ENCODE results near the gene DLX1. TPM values are rescaled to one million over a fixed set of nuclear protein-coding genes. Genes with fewer than 3 reads are reported as not detected.

DLX1 gene
- total and polyA plus RNA-seq, 7 experiments from 2014 or later = not detected

- Histone ChIP-seq H3K4me3 (ENCODE audit: low read length) (peak overlapping the region; percentile 15), H3K27me3 (ENCODE audit: control insufficient read depth in 2 of 2, insufficient read depth in 2 of 2, low read length in 2 of 2) (peaks cover 81 to 96% of the 10 kb centered on the region in 2 donors), H3K27ac (ENCODE audit: low read depth, low read length) (no peak overlapping the region), H3K4me1 (ENCODE audit: control insufficient read depth in 2 of 2, insufficient read depth in 2 of 2, low read length in 2 of 2) (peaks cover 50 to 51% of the 10 kb centered on the region in 2 donors), H3K36me3 (ENCODE audit: control insufficient read depth in 2 of 3, insufficient read depth in 3 of 3, low read length in 3 of 3) (no peaks in the 10 kb centered on the region), H3K9me3 (ENCODE audit: control insufficient read depth in 2 of 3, low read length in 3 of 3) (peaks cover 0 to 9% (median 0%) of the 10 kb centered on the region in 3 experiments)
- DNase-seq = peak in 5 of 9 donors; percentile 37 to 57 (median 52)
- intact Hi-C loops (cut with micrococcal nuclease) = loop anchor here (1.0 to 10.0 kb wide), 4 partner anchors 17 to 1370 kb away; partner anchors contain the start of genes DLX2 (in 1 of the 2), GAD1 (in 1 of the 2) and SP5 (in 1 of the 2)
- peak; percentile 81 for ATAC-seq
- Mint-ChIP-seq H3K36me3 (peaks cover 0 to 20% (median 0%) of the 10 kb centered on the region in 5 donors), H3K4me1 (peaks cover 37 to 74% (median 58%) of the 10 kb centered on the region in 7 donors), H3K27me3 (peaks cover 80 to 98% (median 88%) of the 10 kb centered on the region in 5 donors), H3K27ac (peak overlapping the region in 8 of 9 donors; percentile 14 to 91 (median 84)), H3K9me3 (peaks cover 0 to 65% (median 10%) of the 10 kb centered on the region in 11 donors), H3K4me3 (peak overlapping the region; percentile 70 to 85 (median 78))
- CTCF ChIA-PET = interaction anchor here (0.8 kb wide), 1 partner anchor 377 kb away, joined by 4 read pairs; no protein-coding TSS in a partner anchor
- POLR2A ChIA-PET = interaction anchor here (0.6 to 0.8 kb wide), 2 partner anchors 322 to 1159 kb away, joined by 3 read pairs; no protein-coding TSS in a partner anchor
Observed at GRCh38 chr2:172084645-172085459, 455 bp upstream of the DLX1 start.

GRCh38 chr2:172086241-172087206 is 1.2 kb downstream of the DLX1 start:
- Histone ChIP-seq H3K4me3 (ENCODE audit: low read length) (peak overlapping the region; percentile 41), H3K27ac (ENCODE audit: low read depth, low read length) (no peak overlapping the region), H3K36me3 (ENCODE audit: control insufficient read depth in 2 of 3, insufficient read depth in 3 of 3, low read length in 3 of 3) (no peaks in the 10 kb centered on the region), H3K4me1 (ENCODE audit: control insufficient read depth in 2 of 2, insufficient read depth in 2 of 2, low read length in 2 of 2) (peaks cover 46 to 50% of the 10 kb centered on the region in 2 donors), H3K9me3 (ENCODE audit: control insufficient read depth in 2 of 3, low read length in 3 of 3) (no peaks in the 10 kb centered on the region), H3K27me3 (ENCODE audit: control insufficient read depth in 2 of 2, insufficient read depth in 2 of 2, low read length in 2 of 2) (peaks cover 69 to 95% of the 10 kb centered on the region in 2 donors)
- peak overlapping the region in 9 of 10 donors; percentile 49 to 85 (median 75) for H3K4me3 Mint-ChIP-seq
- H3K9me3 Mint-ChIP-seq = peaks cover 0 to 50% (median 6%) of the 10 kb centered on the region in 11 donors
- DNase-seq = peak in 6 of 9 donors; percentile 61 to 72 (median 68)
- ChIA-PET CTCF (interaction anchor here (1.3 kb wide), 1 partner anchor 15 kb away, joined by 5 read pairs; the partner anchor contains the start of gene DLX2), POLR2A (interaction anchor here (1.2 to 2.4 kb wide), 4 partner anchors 9 to 17 kb away, joined by 6 to 12 read pairs (median 9); no protein-coding TSS in a partner anchor)
- H3K36me3 Mint-ChIP-seq = peaks cover 0 to 16% (median 0%) of the 10 kb centered on the region in 5 donors
- peaks cover 29 to 65% (median 55%) of the 10 kb centered on the region in 7 donors for H3K4me1 Mint-ChIP-seq
- H3K27ac Mint-ChIP-seq = peak overlapping the region in 8 of 9 donors; percentile 45 to 91 (median 84)
- ATAC-seq = peak; percentile 55
- peaks cover 80 to 96% (median 86%) of the 10 kb centered on the region in 5 donors for H3K27me3 Mint-ChIP-seq
- intact Hi-C loops (cut with micrococcal nuclease) = loop anchor here (1.0 to 10.0 kb wide), 3 partner anchors 9 to 1372 kb away; partner anchors contain the start of genes GAD1 (in 1 of the 2) and SP5 (in 1 of the 2)

GRCh38 chr2:172087207-172087779 is 2.0 kb downstream of the DLX1 start:
- Histone ChIP-seq H3K9me3 (ENCODE audit: control insufficient read depth in 2 of 3, low read length in 3 of 3) (no peaks in the 10 kb centered on the region), H3K36me3 (ENCODE audit: control insufficient read depth in 2 of 3, insufficient read depth in 3 of 3, low read length in 3 of 3) (no peaks in the 10 kb centered on the region), H3K4me1 (ENCODE audit: control insufficient read depth in 2 of 2, insufficient read depth in 2 of 2, low read length in 2 of 2) (peaks cover 45 to 50% of the 10 kb centered on the region in 2 donors), H3K27ac (ENCODE audit: low read depth, low read length) (no peak overlapping the region), H3K27me3 (ENCODE audit: control insufficient read depth in 2 of 2, insufficient read depth in 2 of 2, low read length in 2 of 2) (peaks cover 67 to 96% of the 10 kb centered on the region in 2 donors), H3K4me3 (ENCODE audit: low read length) (no peak overlapping the region)
- ChIA-PET CTCF (interaction anchor here (1.3 kb wide), 1 partner anchor 15 kb away, joined by 5 read pairs; the partner anchor contains the start of gene DLX2), POLR2A (interaction anchor here (0.8 to 2.4 kb wide), 6 partner anchors 8 to 17 kb away, joined by 3 to 12 read pairs (median 7); no protein-coding TSS in a partner anchor)
- H3K27me3 Mint-ChIP-seq = peaks cover 80 to 96% (median 90%) of the 10 kb centered on the region in 5 donors
- peak overlapping the region; percentile 45 to 91 (median 85) for H3K27ac Mint-ChIP-seq
- intact Hi-C loops (cut with micrococcal nuclease) = loop anchor here (5.0 to 10.0 kb wide), 2 partner anchors 1270 to 1372 kb away; partner anchors contain the start of genes GAD1 (in 1 of the 2) and SP5 (in 1 of the 2)
- H3K4me1 Mint-ChIP-seq = peaks cover 29 to 65% (median 54%) of the 10 kb centered on the region in 7 donors
- ATAC-seq (no peak), DNase-seq (peak in 1 of 9 donors; percentile 16)
- H3K9me3 Mint-ChIP-seq = peaks cover 0 to 48% (median 6%) of the 10 kb centered on the region in 11 donors
- H3K4me3 Mint-ChIP-seq = peak overlapping the region in 8 of 10 donors; percentile 49 to 83 (median 75)
- H3K36me3 Mint-ChIP-seq = peaks cover 0 to 20% (median 0%) of the 10 kb centered on the region in 5 donors

GRCh38 chr2:172087780-172088244 is 2.5 kb downstream of the DLX1 start:
- Histone ChIP-seq H3K27ac (ENCODE audit: low read depth, low read length) (no peak overlapping the region), H3K36me3 (ENCODE audit: control insufficient read depth in 2 of 3, insufficient read depth in 3 of 3, low read length in 3 of 3) (no peaks in the 10 kb centered on the region), H3K4me1 (ENCODE audit: control insufficient read depth in 2 of 2, insufficient read depth in 2 of 2, low read length in 2 of 2) (peaks cover 45 to 47% of the 10 kb centered on the region in 2 donors), H3K4me3 (ENCODE audit: low read length) (no peak overlapping the region), H3K27me3 (ENCODE audit: control insufficient read depth in 2 of 2, insufficient read depth in 2 of 2, low read length in 2 of 2) (peaks cover 67 to 96% of the 10 kb centered on the region in 2 donors), H3K9me3 (ENCODE audit: control insufficient read depth in 2 of 3, low read length in 3 of 3) (no peaks in the 10 kb centered on the region)
- Mint-ChIP-seq H3K27me3 (peaks cover 80 to 96% (median 90%) of the 10 kb centered on the region in 5 donors), H3K4me3 (peak overlapping the region in 8 of 10 donors; percentile 37 to 83 (median 72)), H3K36me3 (peaks cover 0 to 20% (median 0%) of the 10 kb centered on the region in 5 donors), H3K4me1 (peaks cover 29 to 64% (median 50%) of the 10 kb centered on the region in 7 donors), H3K27ac (peak overlapping the region in 8 of 9 donors; percentile 69 to 91 (median 86)), H3K9me3 (peaks cover 0 to 51% (median 6%) of the 10 kb centered on the region in 11 donors)
- ChIA-PET CTCF (no interaction called here), POLR2A (interaction anchor here (0.8 to 2.4 kb wide), 6 partner anchors 7 to 16 kb away, joined by 3 to 12 read pairs (median 7); no protein-coding TSS in a partner anchor)
- no peak for ATAC-seq
- DNase-seq = peak in 2 of 9 donors; percentile 23 to 34
- intact Hi-C loops (cut with micrococcal nuclease) = loop anchor here (5.0 to 10.0 kb wide), 2 partner anchors 1271 to 1373 kb away; partner anchors contain the start of genes GAD1 (in 1 of the 2) and SP5 (in 1 of the 2)

- intact Hi-C loops (cut with micrococcal nuclease) = loop anchor here (1.0 to 10.0 kb wide), 3 partner anchors 15 to 1374 kb away; partner anchors contain the start of genes GAD1 (in 1 of the 2) and SP5 (in 1 of the 2)
- Mint-ChIP-seq H3K27me3 (peaks cover 85 to 96% (median 90%) of the 10 kb centered on the region in 5 donors), H3K9me3 (peaks cover 0 to 47% (median 6%) of the 10 kb centered on the region in 11 donors), H3K4me1 (peaks cover 25 to 63% (median 46%) of the 10 kb centered on the region in 7 donors), H3K27ac (peak overlapping the region in 8 of 9 donors; percentile 67 to 91 (median 84)), H3K4me3 (peak overlapping the region in 7 of 10 donors; percentile 37 to 83 (median 70)), H3K36me3 (peaks cover 0 to 20% (median 0%) of the 10 kb centered on the region in 5 donors)
- no peak for ATAC-seq
- no peak overlapping the region for H3K27ac ChIP-seq (ENCODE audit: low read depth, low read length)
- peaks cover 40 to 41% of the 10 kb centered on the region in 2 donors for H3K4me1 ChIP-seq (ENCODE audit: control insufficient read depth in 2 of 2, insufficient read depth in 2 of 2, low read length in 2 of 2)
- no peak overlapping the region for H3K4me3 ChIP-seq (ENCODE audit: low read length)
- POLR2A ChIA-PET = interaction anchor here (1.3 to 2.4 kb wide), 3 partner anchors 11 to 16 kb away, joined by 3 to 12 read pairs (median 8); no protein-coding TSS in a partner anchor
- DNase-seq = peak in 2 of 9 donors; percentile 13 to 21
- peaks cover 68 to 96% of the 10 kb centered on the region in 2 donors for H3K27me3 ChIP-seq (ENCODE audit: control insufficient read depth in 2 of 2, insufficient read depth in 2 of 2, low read length in 2 of 2)
- H3K36me3 ChIP-seq (ENCODE audit: control insufficient read depth in 2 of 3, insufficient read depth in 3 of 3, low read length in 3 of 3) = no peaks in the 10 kb centered on the region
- H3K9me3 ChIP-seq (ENCODE audit: control insufficient read depth in 2 of 3, low read length in 3 of 3) = no peaks in the 10 kb centered on the region
- CTCF ChIA-PET = no interaction called here
Observed at GRCh38 chr2:172088245-172089004, 3.1 kb downstream of the DLX1 start.
